Measurements from ENCODE around the gene ADAP1.

GRCh38 chr7:894927-895450 is 59.5 kb downstream of the ADAP1 start:
- TF ChIP-seq GATA2 (IDR thresholded peaks at IDR 0.05; ENCODE audit: low read depth, low read length) (no peak), GATA3 (IDR thresholded peaks at IDR 0.05; ENCODE audit: low read depth, low read length) (no peak)

All from SH-SY5Y (cell line).